Regular cardiac myocyte (primary cell): ENCODE measurements around the gene CHEK1. TPM values are rescaled to one million over a fixed set of nuclear protein-coding genes. Genes with fewer than 3 reads are reported as not detected.

Source experiments
- total RNA-seq: library from RNA; depleted of rRNA; stranded (reverse); fragments of >200 nt; gene quantifications from 2 replicates; pipeline ENCODE4 v1.2.3, GENCODE V29; 2014

The CHEK1 gene
- 22.3 and 42.9 TPM in 2 replicates for total RNA-seq

GRCh38 chr11:125624756-125625213, at the start of gene CHEK1:
TSS of gene CHEK1 (plus strand) at chr11:125625163. CDS start at chr11:125626769, 1,606 bp downstream.

GRCh38 chr11:125592305-125593113, 32.5 kb upstream of the CHEK1 start, which contains the start of gene STT3A:
TSS of gene STT3A (plus strand) at chr11:125592852. CDS start at chr11:125595916, 3,064 bp downstream.

GRCh38 chr11:125680747-125681146, 55.8 kb downstream of the CHEK1 start, which contains the start of gene ACRV1:
TSS of gene ACRV1 (minus strand) at chr11:125680847. CDS start at chr11:125680780, 67 bp downstream.

Other genes with a start within 250 kb of the CHEK1 start
- gene FEZ1, start 128.9 kb upstream of the CHEK1 start, total RNA-seq, result 69.3 and 77.3 TPM in 2 replicates
- gene EI24, start 55.7 kb upstream of the CHEK1 start, total RNA-seq, result 143 and 176 TPM in 2 replicates
- gene STT3A, start 32.3 kb upstream of the CHEK1 start, total RNA-seq, result 307 and 353 TPM in 2 replicates
- not detected in 2 replicates for gene ACRV1, start 55.7 kb downstream of the CHEK1 start, total RNA-seq
- not detected in 2 replicates for gene PATE1, start 121.1 kb downstream of the CHEK1 start, total RNA-seq
- gene PATE2, start 153.7 kb downstream of the CHEK1 start, total RNA-seq, result 0.38 TPM in 1 of 2 replicates, not detected in the other
- not detected in 2 replicates for gene PATE3, start 163.0 kb downstream of the CHEK1 start, total RNA-seq
- gene PATE4, start 208.2 kb downstream of the CHEK1 start, total RNA-seq, result not detected in 2 replicates